Measurements from ENCODE around the gene LARP1.

LARP1 gene

DNA sequence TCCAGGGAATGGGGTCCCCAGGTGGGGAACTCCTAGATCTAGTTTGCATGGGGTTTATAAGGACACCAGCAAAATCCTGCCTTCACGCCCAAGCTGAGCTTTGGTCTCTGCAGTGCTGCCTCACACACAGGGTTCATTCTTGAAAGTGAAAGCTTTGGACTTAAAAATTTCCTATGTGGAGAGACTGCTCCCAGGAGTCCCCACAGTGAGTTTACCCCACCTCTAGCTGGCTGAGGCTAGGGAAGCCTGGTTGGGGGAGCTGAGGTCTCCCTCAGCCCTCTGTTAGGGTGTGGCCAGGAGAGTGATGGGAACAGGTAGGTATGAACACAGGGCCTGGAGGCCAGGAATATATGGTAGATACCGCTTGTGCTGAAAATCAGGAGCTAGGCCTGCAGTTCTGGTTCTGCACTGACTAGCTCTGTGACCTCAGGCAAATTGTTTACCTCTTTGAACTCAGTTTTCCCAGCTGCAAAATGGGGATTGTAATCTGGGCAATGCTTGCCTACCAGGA, 41.5 kb upstream of the LARP1 start:
- peak; percentile 78 for ATAC-seq
- TF ChIP-seq CSDC2 (CRISPR knock-in tag; IDR thresholded peaks at IDR 0.05) (no peak), RARB (CRISPR knock-in tag; IDR thresholded peaks at IDR 0.05) (no peak), ZNF8 (CRISPR knock-in tag; IDR thresholded peaks at IDR 0.05) (no peak), ZFP3 (CRISPR knock-in tag; IDR thresholded peaks at IDR 0.05) (no peak), ZNF70 (CRISPR knock-in tag; IDR thresholded peaks at IDR 0.05) (no peak), SNAI2 (CRISPR knock-in tag; IDR thresholded peaks at IDR 0.05) (no peak), ESRRG (CRISPR knock-in tag; IDR thresholded peaks at IDR 0.05) (no peak), TOX (CRISPR knock-in tag; IDR thresholded peaks at IDR 0.05; ENCODE audit: borderline replicate concordance) (no peak), ZC3H10 (CRISPR knock-in tag; IDR thresholded peaks at IDR 0.05) (no peak), BACH2 (CRISPR knock-in tag; IDR thresholded peaks at IDR 0.05; ENCODE audit: borderline replicate concordance) (no peak), ZFP30 (CRISPR knock-in tag; IDR thresholded peaks at IDR 0.05) (no peak), OSR1 (CRISPR knock-in tag; IDR thresholded peaks at IDR 0.05) (no peak)
- TF ChIP-seq, protein P1, sequence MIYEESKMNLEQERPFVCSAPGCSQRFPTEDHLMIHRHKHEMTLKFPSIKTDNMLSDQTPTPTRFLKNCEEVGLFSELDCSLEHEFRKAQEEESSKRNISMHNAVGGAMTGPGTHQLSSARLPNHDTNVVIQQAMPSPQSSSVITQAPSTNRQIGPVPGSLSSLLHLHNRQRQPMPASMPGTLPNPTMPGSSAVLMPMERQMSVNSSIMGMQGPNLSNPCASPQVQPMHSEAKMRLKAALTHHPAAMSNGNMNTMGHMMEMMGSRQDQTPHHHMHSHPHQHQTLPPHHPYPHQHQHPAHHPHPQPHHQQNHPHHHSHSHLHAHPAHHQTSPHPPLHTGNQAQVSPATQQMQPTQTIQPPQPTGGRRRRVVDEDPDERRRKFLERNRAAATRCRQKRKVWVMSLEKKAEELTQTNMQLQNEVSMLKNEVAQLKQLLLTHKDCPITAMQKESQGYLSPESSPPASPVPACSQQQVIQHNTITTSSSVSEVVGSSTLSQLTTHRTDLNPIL (CRISPR knock-in tag; IDR thresholded peaks at IDR 0.05; ENCODE audit: low read depth) = no peak
- TF ChIP-seq, protein P2, sequence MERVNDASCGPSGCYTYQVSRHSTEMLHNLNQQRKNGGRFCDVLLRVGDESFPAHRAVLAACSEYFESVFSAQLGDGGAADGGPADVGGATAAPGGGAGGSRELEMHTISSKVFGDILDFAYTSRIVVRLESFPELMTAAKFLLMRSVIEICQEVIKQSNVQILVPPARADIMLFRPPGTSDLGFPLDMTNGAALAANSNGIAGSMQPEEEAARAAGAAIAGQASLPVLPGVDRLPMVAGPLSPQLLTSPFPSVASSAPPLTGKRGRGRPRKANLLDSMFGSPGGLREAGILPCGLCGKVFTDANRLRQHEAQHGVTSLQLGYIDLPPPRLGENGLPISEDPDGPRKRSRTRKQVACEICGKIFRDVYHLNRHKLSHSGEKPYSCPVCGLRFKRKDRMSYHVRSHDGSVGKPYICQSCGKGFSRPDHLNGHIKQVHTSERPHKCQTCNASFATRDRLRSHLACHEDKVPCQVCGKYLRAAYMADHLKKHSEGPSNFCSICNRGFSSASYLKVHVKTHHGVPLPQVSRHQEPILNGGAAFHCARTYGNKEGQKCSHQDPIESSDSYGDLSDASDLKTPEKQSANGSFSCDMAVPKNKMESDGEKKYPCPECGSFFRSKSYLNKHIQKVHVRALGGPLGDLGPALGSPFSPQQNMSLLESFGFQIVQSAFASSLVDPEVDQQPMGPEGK (CRISPR knock-in tag; IDR thresholded peaks at IDR 0.05; ENCODE audit: borderline replicate concordance) = no peak
- TF ChIP-seq, protein P3, sequence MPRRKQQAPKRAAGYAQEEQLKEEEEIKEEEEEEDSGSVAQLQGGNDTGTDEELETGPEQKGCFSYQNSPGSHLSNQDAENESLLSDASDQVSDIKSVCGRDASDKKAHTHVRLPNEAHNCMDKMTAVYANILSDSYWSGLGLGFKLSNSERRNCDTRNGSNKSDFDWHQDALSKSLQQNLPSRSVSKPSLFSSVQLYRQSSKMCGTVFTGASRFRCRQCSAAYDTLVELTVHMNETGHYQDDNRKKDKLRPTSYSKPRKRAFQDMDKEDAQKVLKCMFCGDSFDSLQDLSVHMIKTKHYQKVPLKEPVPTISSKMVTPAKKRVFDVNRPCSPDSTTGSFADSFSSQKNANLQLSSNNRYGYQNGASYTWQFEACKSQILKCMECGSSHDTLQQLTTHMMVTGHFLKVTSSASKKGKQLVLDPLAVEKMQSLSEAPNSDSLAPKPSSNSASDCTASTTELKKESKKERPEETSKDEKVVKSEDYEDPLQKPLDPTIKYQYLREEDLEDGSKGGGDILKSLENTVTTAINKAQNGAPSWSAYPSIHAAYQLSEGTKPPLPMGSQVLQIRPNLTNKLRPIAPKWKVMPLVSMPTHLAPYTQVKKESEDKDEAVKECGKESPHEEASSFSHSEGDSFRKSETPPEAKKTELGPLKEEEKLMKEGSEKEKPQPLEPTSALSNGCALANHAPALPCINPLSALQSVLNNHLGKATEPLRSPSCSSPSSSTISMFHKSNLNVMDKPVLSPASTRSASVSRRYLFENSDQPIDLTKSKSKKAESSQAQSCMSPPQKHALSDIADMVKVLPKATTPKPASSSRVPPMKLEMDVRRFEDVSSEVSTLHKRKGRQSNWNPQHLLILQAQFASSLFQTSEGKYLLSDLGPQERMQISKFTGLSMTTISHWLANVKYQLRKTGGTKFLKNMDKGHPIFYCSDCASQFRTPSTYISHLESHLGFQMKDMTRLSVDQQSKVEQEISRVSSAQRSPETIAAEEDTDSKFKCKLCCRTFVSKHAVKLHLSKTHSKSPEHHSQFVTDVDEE (CRISPR knock-in tag; IDR thresholded peaks at IDR 0.05) = no peak
- TF ChIP-seq, protein P4, sequence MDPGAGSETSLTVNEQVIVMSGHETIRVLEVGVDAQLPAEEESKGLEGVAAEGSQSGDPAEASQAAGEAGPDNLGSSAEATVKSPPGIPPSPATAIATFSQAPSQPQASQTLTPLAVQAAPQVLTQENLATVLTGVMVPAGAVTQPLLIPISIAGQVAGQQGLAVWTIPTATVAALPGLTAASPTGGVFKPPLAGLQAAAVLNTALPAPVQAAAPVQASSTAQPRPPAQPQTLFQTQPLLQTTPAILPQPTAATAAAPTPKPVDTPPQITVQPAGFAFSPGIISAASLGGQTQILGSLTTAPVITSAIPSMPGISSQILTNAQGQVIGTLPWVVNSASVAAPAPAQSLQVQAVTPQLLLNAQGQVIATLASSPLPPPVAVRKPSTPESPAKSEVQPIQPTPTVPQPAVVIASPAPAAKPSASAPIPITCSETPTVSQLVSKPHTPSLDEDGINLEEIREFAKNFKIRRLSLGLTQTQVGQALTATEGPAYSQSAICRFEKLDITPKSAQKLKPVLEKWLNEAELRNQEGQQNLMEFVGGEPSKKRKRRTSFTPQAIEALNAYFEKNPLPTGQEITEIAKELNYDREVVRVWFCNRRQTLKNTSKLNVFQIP (CRISPR knock-in tag; IDR thresholded peaks at IDR 0.05; ENCODE audit: borderline replicate concordance, low read depth) = no peak

- peak; percentile 25 for ATAC-seq
- no peak for TF ChIP-seq ISL1 (CRISPR knock-in tag; IDR thresholded peaks at IDR 0.05)
- no peak for TF ChIP-seq CSDC2 (CRISPR knock-in tag; IDR thresholded peaks at IDR 0.05)
- TF ChIP-seq, protein P4 (CRISPR knock-in tag; IDR thresholded peaks at IDR 0.05; ENCODE audit: borderline replicate concordance, low read depth) = no peak
- TF ChIP-seq ARNTL (CRISPR knock-in tag; IDR thresholded peaks at IDR 0.05; ENCODE audit: borderline replicate concordance, low read depth) = no peak
- no peak for TF ChIP-seq BACH2 (CRISPR knock-in tag; IDR thresholded peaks at IDR 0.05; ENCODE audit: borderline replicate concordance)
- TF ChIP-seq ZNF70 (CRISPR knock-in tag; IDR thresholded peaks at IDR 0.05) = no peak
- TF ChIP-seq RARB (CRISPR knock-in tag; IDR thresholded peaks at IDR 0.05) = no peak
- TF ChIP-seq, protein P2 (CRISPR knock-in tag; IDR thresholded peaks at IDR 0.05; ENCODE audit: borderline replicate concordance) = no peak
- TF ChIP-seq ZFP3 (CRISPR knock-in tag; IDR thresholded peaks at IDR 0.05) = no peak
- TF ChIP-seq ZFP30 (CRISPR knock-in tag; IDR thresholded peaks at IDR 0.05) = no peak
- no peak for TF ChIP-seq GLIS3 (CRISPR knock-in tag; IDR thresholded peaks at IDR 0.05)
Observed at GRCh38 chr5:154714266-154714986, 40.8 kb upstream of the LARP1 start.
